ENCODE data around the gene LRRFIP2.

DNA sequence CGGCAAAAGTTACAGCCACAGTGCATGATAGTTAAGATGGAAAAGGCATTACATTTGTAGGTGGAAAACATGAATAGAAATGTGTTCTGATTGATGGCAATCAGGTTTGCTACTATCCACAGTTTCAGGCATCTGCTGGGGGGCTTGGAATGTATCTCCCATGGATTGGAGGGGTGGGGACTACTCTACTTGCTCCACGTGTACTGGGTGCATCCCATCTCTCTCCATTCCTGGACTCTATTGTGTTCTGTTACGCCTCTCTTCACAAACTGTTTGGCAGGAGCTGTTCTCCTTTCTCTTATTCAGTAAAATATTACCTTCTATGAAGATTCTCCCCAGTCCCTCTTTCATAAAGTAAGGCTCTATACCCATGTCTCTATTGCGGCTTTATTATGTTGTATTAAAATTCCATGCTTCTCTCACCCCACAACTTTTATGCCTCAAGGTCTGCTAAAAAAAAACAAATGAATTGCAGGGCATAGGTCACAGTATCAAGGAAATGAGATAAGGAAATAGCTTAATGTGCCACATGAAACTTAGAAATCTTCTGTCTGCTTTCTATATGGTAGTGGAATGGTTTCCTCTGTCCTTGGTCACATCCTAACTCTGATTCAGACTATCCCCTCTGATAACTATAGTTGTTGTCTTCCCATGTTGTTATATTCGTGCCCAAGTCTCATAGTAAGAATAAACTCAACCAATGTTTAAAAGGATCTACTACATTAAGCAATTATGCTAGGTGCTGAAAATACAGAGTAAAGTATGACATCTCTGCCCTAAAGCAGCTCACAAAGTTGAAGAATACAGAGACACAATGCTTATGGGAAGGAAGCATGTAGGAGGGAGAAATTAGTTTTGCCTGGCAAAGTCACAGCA, 43.2 kb downstream of the LRRFIP2 start:
- TF ChIP-seq POLR2A (IDR thresholded peaks at IDR 0.05) (no peak), CTCF (IDR thresholded peaks at IDR 0.05) (no peak)

All from ovary (tissue), 3 donors.